Amniotic epithelial cell (primary cell): ENCODE data around the gene N4BP2.

ENCODE experiments used
- DNase-seq: peaks from one replicate; pipeline ENCODE4 v3.0.0-alpha.2; 2010; ENCODE audit warnings: low read depth

The N4BP2 gene

GRCh38 chr4:40157436-40157835, 100.8 kb downstream of the N4BP2 start:
- DNase-seq, result peak; percentile 21

GRCh38 chr4:40160258-40160657, 103.6 kb downstream of the N4BP2 start:
- DNase-seq, result no peak

- DNase-seq, result peak; percentile 34
These were observed 107.8 kb downstream of the N4BP2 start for GRCh38 chr4:40164459-40164858.

GRCh38 chr4:40165916-40166315, 109.3 kb downstream of the N4BP2 start:
- no peak for DNase-seq

GRCh38 chr4:40168070-40168469, 111.4 kb downstream of the N4BP2 start:
- DNase-seq, result no peak

GRCh38 chr4:40170588-40170987, 113.9 kb downstream of the N4BP2 start:
- no peak for DNase-seq

GRCh38 chr4:40173470-40173875, 116.8 kb downstream of the N4BP2 start:
- DNase-seq, result no peak

- peak; percentile 14 for DNase-seq
These were observed 120.0 kb downstream of the N4BP2 start for GRCh38 chr4:40176602-40177001.

GRCh38 chr4:40177591-40177990, 120.9 kb downstream of the N4BP2 start:
- DNase-seq, result no peak

GRCh38 chr4:40178672-40179071, 122.0 kb downstream of the N4BP2 start:
- DNase-seq, result no peak

GRCh38 chr4:40179360-40179759, 122.7 kb downstream of the N4BP2 start:
- no peak for DNase-seq

GRCh38 chr4:40180356-40180755, 123.7 kb downstream of the N4BP2 start:
- DNase-seq, result peak; percentile 88

- DNase-seq, result no peak
These were observed 125.4 kb downstream of the N4BP2 start for GRCh38 chr4:40182001-40182400.

GRCh38 chr4:40182954-40183353, 126.3 kb downstream of the N4BP2 start:
- DNase-seq, result no peak

GRCh38 chr4:40183615-40184411, 127.2 kb downstream of the N4BP2 start:
- peak; percentile 84 for DNase-seq

- no peak for DNase-seq
These were observed 129.4 kb downstream of the N4BP2 start for GRCh38 chr4:40185830-40186664.

GRCh38 chr4:40186665-40187014, 130.0 kb downstream of the N4BP2 start:
- DNase-seq, result no peak

- DNase-seq, result no peak
These were observed 130.8 kb downstream of the N4BP2 start for GRCh38 chr4:40187386-40187906.

- no peak for DNase-seq
These were observed 133.4 kb downstream of the N4BP2 start for GRCh38 chr4:40190019-40190418.

- DNase-seq, result no peak
These were observed 133.8 kb downstream of the N4BP2 start for GRCh38 chr4:40190465-40190864.

- DNase-seq, result peak; percentile 52
These were observed 134.5 kb downstream of the N4BP2 start for GRCh38 chr4:40190880-40191815.
